ENCODE results near the gene F2R. TPM values are rescaled to one million over a fixed set of nuclear protein-coding genes. Genes with fewer than 3 reads are reported as not detected.

F2R gene
- total RNA-seq, 2 experiments from 2014 or later = 6.5 to 6.8 TPM

- H3K27me3 Mint-ChIP-seq = no peaks in the 10 kb centered on the region
- POLR2A ChIA-PET = interaction anchor here (1.5 kb wide), 1 partner anchor 145 kb away, joined by 7 read pairs; no protein-coding TSS in a partner anchor
- H3K4me1 Mint-ChIP-seq (ENCODE audit: low read depth) = peaks cover 23% of the 10 kb centered on the region
- H3K27ac Mint-ChIP-seq = no peak overlapping the region
- H3K36me3 Mint-ChIP-seq = peaks cover 50% of the 10 kb centered on the region
- no peaks in the 10 kb centered on the region for H3K9me3 Mint-ChIP-seq
- CTCF ChIA-PET = interaction anchor here (4.8 kb wide), 1 partner anchor 82 kb away, joined by 31 read pairs; no protein-coding TSS in a partner anchor
- no peak overlapping the region for H3K4me3 Mint-ChIP-seq
- intact Hi-C loops (cut with micrococcal nuclease) = loop anchor here (1.0 to 5.0 kb wide), 3 partner anchors 19 to 685 kb away; no protein-coding TSS in a partner anchor
- DNase-seq = no peak
Measured at GRCh38 chr5:76692274-76692540, 23.7 kb upstream of the F2R start.

GRCh38 chr5:76692651-76693050 is 23.3 kb upstream of the F2R start:
- ChIA-PET POLR2A (interaction anchor here (1.5 kb wide), 1 partner anchor 146 kb away, joined by 7 read pairs; no protein-coding TSS in a partner anchor), CTCF (interaction anchor here (4.8 kb wide), 1 partner anchor 82 kb away, joined by 31 read pairs; no protein-coding TSS in a partner anchor)
- Mint-ChIP-seq H3K27me3 (no peaks in the 10 kb centered on the region), H3K27ac (no peak overlapping the region), H3K4me1 (ENCODE audit: low read depth) (peaks cover 23% of the 10 kb centered on the region), H3K4me3 (no peak overlapping the region), H3K36me3 (peaks cover 52% of the 10 kb centered on the region), H3K9me3 (no peaks in the 10 kb centered on the region)
- DNase-seq = no peak
- intact Hi-C loops (cut with micrococcal nuclease) = loop anchor here (1.0 to 5.0 kb wide), 3 partner anchors 19 to 685 kb away; no protein-coding TSS in a partner anchor

GRCh38 chr5:76693141-76693540 is 22.8 kb upstream of the F2R start:
- Mint-ChIP-seq H3K27me3 (no peaks in the 10 kb centered on the region), H3K27ac (no peak overlapping the region), H3K4me3 (no peak overlapping the region), H3K9me3 (no peaks in the 10 kb centered on the region), H3K4me1 (ENCODE audit: low read depth) (peaks cover 23% of the 10 kb centered on the region), H3K36me3 (peaks cover 50% of the 10 kb centered on the region)
- intact Hi-C loops (cut with micrococcal nuclease) = loop anchor here (5.0 kb wide), 1 partner anchor 684 kb away; no protein-coding TSS in a partner anchor
- CTCF ChIA-PET = interaction anchor here (4.8 kb wide), 1 partner anchor 81 kb away, joined by 31 read pairs; no protein-coding TSS in a partner anchor
- no peak for DNase-seq
- POLR2A ChIA-PET = interaction anchor here (1.5 kb wide), 1 partner anchor 146 kb away, joined by 7 read pairs; no protein-coding TSS in a partner anchor

GRCh38 chr5:76694317-76694716 is 21.6 kb upstream of the F2R start:
- no peak overlapping the region for H3K4me3 Mint-ChIP-seq
- ChIA-PET CTCF (interaction anchor here (2.7 kb wide), 1 partner anchor 80 kb away, joined by 14 read pairs; no protein-coding TSS in a partner anchor), POLR2A (interaction anchor here (0.6 kb wide), 1 partner anchor 28 kb away, joined by 3 read pairs; no protein-coding TSS in a partner anchor)
- peaks cover 23% of the 10 kb centered on the region for H3K4me1 Mint-ChIP-seq (ENCODE audit: low read depth)
- H3K27ac Mint-ChIP-seq = no peak overlapping the region
- peaks cover 53% of the 10 kb centered on the region for H3K36me3 Mint-ChIP-seq
- no peaks in the 10 kb centered on the region for H3K27me3 Mint-ChIP-seq
- intact Hi-C loops (cut with micrococcal nuclease) = loop anchor here (5.0 kb wide), 1 partner anchor 683 kb away; no protein-coding TSS in a partner anchor
- DNase-seq = no peak
- H3K9me3 Mint-ChIP-seq = no peaks in the 10 kb centered on the region

- intact Hi-C loops (cut with micrococcal nuclease) = no loop called here
- no peak for DNase-seq
- H3K27ac Mint-ChIP-seq = no peak overlapping the region
- H3K36me3 Mint-ChIP-seq = peaks cover 47% of the 10 kb centered on the region
- no peaks in the 10 kb centered on the region for H3K27me3 Mint-ChIP-seq
- POLR2A ChIA-PET = no interaction called here
- H3K4me3 Mint-ChIP-seq = no peak overlapping the region
- CTCF ChIA-PET = interaction anchor here (2.7 kb wide), 1 partner anchor 79 kb away, joined by 14 read pairs; no protein-coding TSS in a partner anchor
- H3K4me1 Mint-ChIP-seq (ENCODE audit: low read depth) = peaks cover 19% of the 10 kb centered on the region
- H3K9me3 Mint-ChIP-seq = no peaks in the 10 kb centered on the region
Measured at GRCh38 chr5:76695346-76695745, 20.6 kb upstream of the F2R start.

GRCh38 chr5:76696251-76696650 is 19.7 kb upstream of the F2R start:
- intact Hi-C loops (cut with micrococcal nuclease) = no loop called here
- DNase-seq = no peak
- Mint-ChIP-seq H3K4me3 (no peak overlapping the region), H3K27ac (no peak overlapping the region), H3K36me3 (peaks cover 48% of the 10 kb centered on the region), H3K9me3 (no peaks in the 10 kb centered on the region), H3K4me1 (ENCODE audit: low read depth) (peaks cover 13% of the 10 kb centered on the region), H3K27me3 (no peaks in the 10 kb centered on the region)
- ChIA-PET CTCF (interaction anchor here (2.7 kb wide), 1 partner anchor 78 kb away, joined by 14 read pairs; no protein-coding TSS in a partner anchor), POLR2A (no interaction called here)

- H3K27ac Mint-ChIP-seq = no peak overlapping the region
- DNase-seq = no peak
- POLR2A ChIA-PET = no interaction called here
- CTCF ChIA-PET = no interaction called here
- no peak overlapping the region for H3K4me3 Mint-ChIP-seq
- H3K36me3 Mint-ChIP-seq = peaks cover 53% of the 10 kb centered on the region
- no peaks in the 10 kb centered on the region for H3K27me3 Mint-ChIP-seq
- peaks cover under 1% of the 10 kb centered on the region for H3K4me1 Mint-ChIP-seq (ENCODE audit: low read depth)
- H3K9me3 Mint-ChIP-seq = no peaks in the 10 kb centered on the region
- intact Hi-C loops (cut with micrococcal nuclease) = no loop called here
Measured at GRCh38 chr5:76697670-76698069, 18.3 kb upstream of the F2R start.

GRCh38 chr5:76700571-76700970 is 15.4 kb upstream of the F2R start:
- DNase-seq = no peak
- ChIA-PET POLR2A (no interaction called here), CTCF (no interaction called here)
- no peak overlapping the region for H3K4me3 Mint-ChIP-seq
- H3K27me3 Mint-ChIP-seq = no peaks in the 10 kb centered on the region
- H3K4me1 Mint-ChIP-seq (ENCODE audit: low read depth) = no peaks in the 10 kb centered on the region
- no peaks in the 10 kb centered on the region for H3K9me3 Mint-ChIP-seq
- intact Hi-C loops (cut with micrococcal nuclease) = no loop called here
- peaks cover 35% of the 10 kb centered on the region for H3K36me3 Mint-ChIP-seq
- no peak overlapping the region for H3K27ac Mint-ChIP-seq

- H3K27me3 Mint-ChIP-seq = no peaks in the 10 kb centered on the region
- POLR2A ChIA-PET = no interaction called here
- no peak overlapping the region for H3K4me3 Mint-ChIP-seq
- intact Hi-C loops (cut with micrococcal nuclease) = no loop called here
- H3K27ac Mint-ChIP-seq = no peak overlapping the region
- DNase-seq = no peak
- CTCF ChIA-PET = no interaction called here
- no peaks in the 10 kb centered on the region for H3K4me1 Mint-ChIP-seq (ENCODE audit: low read depth)
- H3K9me3 Mint-ChIP-seq = no peaks in the 10 kb centered on the region
- peaks cover 32% of the 10 kb centered on the region for H3K36me3 Mint-ChIP-seq
Measured at GRCh38 chr5:76701298-76701697, 14.6 kb upstream of the F2R start.

- Mint-ChIP-seq H3K36me3 (peaks cover 31% of the 10 kb centered on the region), H3K4me1 (ENCODE audit: low read depth) (no peaks in the 10 kb centered on the region), H3K27ac (no peak overlapping the region), H3K4me3 (no peak overlapping the region), H3K9me3 (no peaks in the 10 kb centered on the region), H3K27me3 (no peaks in the 10 kb centered on the region)
- intact Hi-C loops (cut with micrococcal nuclease) = no loop called here
- CTCF ChIA-PET = interaction anchor here (2.4 kb wide), 1 partner anchor 71 kb away, joined by 16 read pairs; no protein-coding TSS in a partner anchor
- POLR2A ChIA-PET = no interaction called here
- DNase-seq = no peak
Measured at GRCh38 chr5:76703707-76704106, 12.2 kb upstream of the F2R start.

GRCh38 chr5:76704131-76704663 is 11.7 kb upstream of the F2R start:
- ChIA-PET CTCF (interaction anchor here (2.4 kb wide), 1 partner anchor 70 kb away, joined by 16 read pairs; no protein-coding TSS in a partner anchor), POLR2A (no interaction called here)
- H3K4me1 Mint-ChIP-seq (ENCODE audit: low read depth) = no peaks in the 10 kb centered on the region
- no peaks in the 10 kb centered on the region for H3K9me3 Mint-ChIP-seq
- DNase-seq = no peak
- H3K27me3 Mint-ChIP-seq = no peaks in the 10 kb centered on the region
- H3K4me3 Mint-ChIP-seq = no peak overlapping the region
- peaks cover 27% of the 10 kb centered on the region for H3K36me3 Mint-ChIP-seq
- intact Hi-C loops (cut with micrococcal nuclease) = no loop called here
- no peak overlapping the region for H3K27ac Mint-ChIP-seq

GRCh38 chr5:76705574-76705973 is 10.4 kb upstream of the F2R start:
- H3K36me3 Mint-ChIP-seq = peaks cover 25% of the 10 kb centered on the region
- H3K27ac Mint-ChIP-seq = no peak overlapping the region

More at GRCh38 chr5:76705574-76705973, 10.4 kb upstream of the F2R start:
- intact Hi-C loops (cut with micrococcal nuclease) = no loop called here
- Mint-ChIP-seq H3K4me3 (no peak overlapping the region), H3K9me3 (no peaks in the 10 kb centered on the region), H3K27me3 (no peaks in the 10 kb centered on the region), H3K4me1 (ENCODE audit: low read depth) (peaks cover 4% of the 10 kb centered on the region)
- DNase-seq = no peak
- CTCF ChIA-PET = interaction anchor here (0.6 to 2.4 kb wide), 2 partner anchors 15 to 69 kb away, joined by 3 to 16 read pairs; no protein-coding TSS in a partner anchor
- POLR2A ChIA-PET = interaction anchor here (1.0 kb wide), 1 partner anchor 28 kb away, joined by 3 read pairs; no protein-coding TSS in a partner anchor

Measured in activated CD4-positive, alpha-beta memory T cell treated with anti-CD3 and anti-CD28 coated beads for 36 hours (primary cell).